H1 (cell line): ENCODE data around the gene YBX2. TPM values are rescaled to one million over a fixed set of nuclear protein-coding genes. Genes with fewer than 3 reads are reported as not detected.

Source experiments
- CTCF ChIA-PET: fragments of 300-600 bp; sonication (Branson Sonifier 250); formaldehyde crosslinking; loops from one replicate; lab custom pipeline; 2021; ENCODE audit not compliant: partially characterized antibody; lab: Charles Lee
- POLR2A ChIA-PET: fragments of 300-600 bp; sonication (Branson Sonifier 250); formaldehyde crosslinking; loops from one replicate; lab custom pipeline; 2021; ENCODE audit warnings: inconsistent platforms; ENCODE audit not compliant: partially characterized antibody; lab: Charles Lee
- DNase-seq, 2 experiments: peaks; one replicate each; pipeline versions ENCODE4 v3.0.0 to v3.0.0-alpha.2; 2010 to 2022; ENCODE audit warnings: low spot score in 2 of 2, low read depth in 1 of 2, mixed read lengths in 1 of 2
- FAIRE-seq: peaks from 2 replicates; lab custom pipeline; 2011; peaks lifted over from hg19 to GRCh38; lab: Jason Lieb, UNC
- H2AFZ ChIP-seq: 2 replicates; pipeline ENCODE4 v1.8.1; 2012; ENCODE audit warnings: low read length, inconsistent platforms
- H2AK5ac ChIP-seq: 2 replicates; pipeline ENCODE4 v1.6.1; 2013; ENCODE audit warnings: low read depth, low read length
- H2BK120ac ChIP-seq: replicated peaks from 2 replicates; pipeline ENCODE3; 2013; ENCODE audit warnings: low read depth, low read length, inconsistent platforms
- H2BK12ac ChIP-seq: 2 replicates; pipeline ENCODE4 v1.6.1; 2013; ENCODE audit warnings: low read depth, low read length
- H2BK15ac ChIP-seq: 2 replicates; pipeline ENCODE4 v1.6.1; 2013; ENCODE audit warnings: low read length
- H2BK20ac ChIP-seq: 2 replicates; pipeline ENCODE4 v1.6.1; 2013; ENCODE audit warnings: low read length
- H2BK5ac ChIP-seq: 2 replicates; pipeline ENCODE4 v1.6.1; 2013; ENCODE audit warnings: low read depth, low read length
- H3K14ac ChIP-seq: 2 replicates; pipeline ENCODE4 v1.6.1; 2013; ENCODE audit warnings: inconsistent platforms; ENCODE audit not compliant: insufficient read length
- H3K18ac ChIP-seq: 2 replicates; pipeline ENCODE4 v1.6.1; 2013; ENCODE audit warnings: low read length; ENCODE audit errors: extremely low read depth
- H3K23ac ChIP-seq: 2 replicates; pipeline ENCODE4 v1.6.1; 2013; ENCODE audit warnings: inconsistent platforms; ENCODE audit not compliant: insufficient read length
- H3K23me2 ChIP-seq: 2 replicates; pipeline ENCODE4 v1.6.1; 2013; ENCODE audit warnings: low read depth, low read length
- H3K27ac ChIP-seq: 2 replicates; pipeline ENCODE4 v1.6.1; 2011; ENCODE audit warnings: low read depth, low read length, inconsistent platforms
- H3K27me3 ChIP-seq, 4 experiments: replicated peaks in 1 of 4; 1 replicate in 1 of 4; 2 replicates in 3 of 4; pipeline versions ENCODE4 v1.6.1 to v1.8.1; 2011 to 2013; ENCODE audit warnings: low read length in 3 of 4, mild to moderate bottlenecking in 3 of 4, inconsistent platforms in 2 of 4, mixed read lengths in 2 of 4, moderate library complexity in 1 of 4; ENCODE audit not compliant: control insufficient read depth in 3 of 4, insufficient read depth in 3 of 4; ENCODE audit errors: extremely low read depth in 1 of 4
- H3K36me3 ChIP-seq, 4 experiments: 2 replicates each; pipeline versions ENCODE4 v1.6.1 to v1.8.1; 2011 to 2013; ENCODE audit warnings: mild to moderate bottlenecking in 4 of 4, low read length in 3 of 4, moderate library complexity in 2 of 4, control low read depth in 1 of 4, inconsistent platforms in 1 of 4; ENCODE audit not compliant: insufficient read depth in 4 of 4, control insufficient read depth in 2 of 4
- H3K4ac ChIP-seq: replicated peaks from 2 replicates; pipeline ENCODE3; 2013; ENCODE audit warnings: low read length, low read depth, mixed read lengths, inconsistent platforms; ENCODE audit not compliant: insufficient read length
- H3K4me1 ChIP-seq, 4 experiments: replicated peaks in 1 of 4; 1 replicate in 1 of 4; 2 replicates in 3 of 4; pipeline versions ENCODE4 v1.6.1 to v1.8.1; 2011 to 2013; ENCODE audit warnings: low read length in 3 of 4, inconsistent platforms in 2 of 4, mixed read lengths in 1 of 4; ENCODE audit not compliant: insufficient read depth in 4 of 4, control insufficient read depth in 3 of 4
- H3K4me2 ChIP-seq, 2 experiments: 2 replicates each; pipeline versions ENCODE4 v1.6.1 to v1.8.1; 2011 to 2013; ENCODE audit warnings: low read depth in 2 of 2, low read length in 2 of 2, control low read depth in 1 of 2, inconsistent platforms in 1 of 2, mild to moderate bottlenecking in 1 of 2; ENCODE audit not compliant: insufficient read depth in 1 of 2
- H3K4me3 ChIP-seq, 4 experiments: fragments of 200-600, 300-600 bp in 1 of 4; sonication (generic), shearing (Covaris generic), sonication (Bioruptor Twin) in 1 of 4; 2 replicates each; pipeline versions ENCODE4 v1.5.1 to v1.8.1; 2011 to 2016; ENCODE audit warnings: low read length in 4 of 4, low read depth in 3 of 4, control low read depth in 2 of 4, inconsistent platforms in 2 of 4, mild to moderate bottlenecking in 2 of 4, mixed read lengths in 1 of 4, moderate library complexity in 1 of 4; ENCODE audit not compliant: insufficient read depth in 2 of 4; ENCODE audit errors: extremely low read depth in 1 of 4
- H3K56ac ChIP-seq: replicated peaks from 2 replicates; pipeline ENCODE3; 2013; ENCODE audit warnings: low read depth, mild to moderate bottlenecking, mixed read lengths, low read length, inconsistent platforms; ENCODE audit not compliant: insufficient read length
- H3K79me1 ChIP-seq: 2 replicates; pipeline ENCODE4 v1.6.1; 2013; ENCODE audit warnings: low read depth, low read length, control low read depth
- H3K79me2 ChIP-seq, 2 experiments: 2 replicates each; pipeline versions ENCODE4 v1.6.1 to v1.8.1; 2012 to 2013; ENCODE audit warnings: low read length in 2 of 2, mild to moderate bottlenecking in 2 of 2, inconsistent platforms in 1 of 2; ENCODE audit not compliant: insufficient read depth in 2 of 2, control insufficient read depth in 1 of 2
- H3K9ac ChIP-seq, 4 experiments: replicated peaks in 1 of 4; 1 replicate in 1 of 4; 2 replicates in 3 of 4; pipeline versions ENCODE4 v1.6.1 to v1.8.1; 2011 to 2013; ENCODE audit warnings: low read depth in 3 of 4, low read length in 3 of 4, control low read depth in 2 of 4, mild to moderate bottlenecking in 2 of 4, moderate library complexity in 2 of 4, inconsistent platforms in 1 of 4; ENCODE audit errors: extremely low read depth in 1 of 4
- H3K9me3 ChIP-seq, 2 experiments: 2 replicates each; pipeline versions ENCODE4 v1.6.1 to v1.8.1; 2012 to 2013; ENCODE audit warnings: mild to moderate bottlenecking in 2 of 2, moderate library complexity in 2 of 2, control low read depth in 1 of 2, inconsistent platforms in 1 of 2, low read depth in 1 of 2, low read length in 1 of 2, mixed read lengths in 1 of 2; ENCODE audit not compliant: insufficient read depth in 2 of 2
- H4K20me1 ChIP-seq, 2 experiments: replicated peaks in 1 of 2; 2 replicates each; pipeline versions ENCODE3 to v1.8.1; 2011 to 2013; ENCODE audit warnings: inconsistent platforms in 2 of 2, low read length in 2 of 2, mild to moderate bottlenecking in 1 of 2; ENCODE audit not compliant: insufficient read depth in 2 of 2, control insufficient read depth in 1 of 2
- H4K5ac ChIP-seq: 2 replicates; pipeline ENCODE4 v1.6.1; 2013; ENCODE audit warnings: low read length, low read depth, mixed read lengths, inconsistent platforms; ENCODE audit not compliant: insufficient read length
- H4K8ac ChIP-seq: 2 replicates; pipeline ENCODE4 v1.8.0; 2013; ENCODE audit warnings: mild to moderate bottlenecking, moderate library complexity, low read length, inconsistent platforms; ENCODE audit not compliant: insufficient read depth; ENCODE audit errors: extremely low read depth
- H4K91ac ChIP-seq: replicated peaks from 2 replicates; pipeline ENCODE3; 2013; ENCODE audit warnings: low read length, mixed read lengths, inconsistent platforms; ENCODE audit not compliant: insufficient read length
- CBX8 ChIP-seq: fragments of 300-800, 300-1000 bp; sonication (generic); IDR thresholded peaks from 2 replicates; pipeline ENCODE4 v1.7.1; 2016; ENCODE audit warnings: low read depth, low read length, borderline replicate concordance
- CREB1 ChIP-seq: IDR thresholded peaks from 2 replicates; pipeline ENCODE4 v1.6.1; 2012; ENCODE audit warnings: inconsistent platforms
- EP300 ChIP-seq, 2 experiments: IDR thresholded peaks; 1 replicate in 1 of 2; 2 replicates in 1 of 2; pipeline ENCODE4 v1.6.1; 2011 to 2012; ENCODE audit warnings: low read depth in 2 of 2, low read length in 2 of 2, mild to moderate bottlenecking in 2 of 2, borderline replicate concordance in 1 of 2, inconsistent platforms in 1 of 2, moderate library complexity in 1 of 2
- HDAC2 ChIP-seq, 2 experiments: fragments of 300-600 bp in 1 of 2; sonication (generic) in 1 of 2; IDR thresholded peaks; 2 replicates each; pipeline ENCODE4 v1.6.1; 2011 to 2012; ENCODE audit warnings: low read depth in 2 of 2, low read length in 2 of 2, mild to moderate bottlenecking in 2 of 2, moderate library complexity in 2 of 2, borderline replicate concordance in 1 of 2, inconsistent platforms in 1 of 2
- NRF1 ChIP-seq: IDR thresholded peaks from 2 replicates; pipeline ENCODE4 v1.6.1; 2011; ENCODE audit warnings: mild to moderate bottlenecking, low read depth, low read length, improper control_type of control experiment
- POLR2A ChIP-seq, 2 experiments: IDR thresholded peaks; 1 replicate in 1 of 2; 2 replicates in 1 of 2; pipeline ENCODE4 v1.6.1; 2011; ENCODE audit warnings: low read depth in 2 of 2, low read length in 2 of 2, mild to moderate bottlenecking in 2 of 2; ENCODE audit errors: control extremely low read depth in 1 of 2
- SIN3A ChIP-seq, 2 experiments: IDR thresholded peaks in 1 of 2; conservative IDR thresholded peaks in 1 of 2; 2 replicates each; pipeline ENCODE4 v1.6.1; 2011 to 2012; ENCODE audit warnings: low read length in 2 of 2, improper control_type of control experiment in 1 of 2, low read depth in 1 of 2, mild to moderate bottlenecking in 1 of 2
- SIRT6 ChIP-seq: IDR thresholded peaks from one replicate; pipeline ENCODE4 v1.7.1; 2012; ENCODE audit warnings: low read length, inconsistent platforms
- SIX5 ChIP-seq: IDR thresholded peaks from 2 replicates; pipeline ENCODE4 v1.6.1; 2011; ENCODE audit warnings: mild to moderate bottlenecking, low read depth, low read length
- TAF1 ChIP-seq: IDR thresholded peaks from 2 replicates; pipeline ENCODE4 v1.6.1; 2011; ENCODE audit warnings: mild to moderate bottlenecking, low read depth, low read length
- TAF7 ChIP-seq: optimal IDR thresholded peaks from 2 replicates; pipeline ENCODE3; 2011; ENCODE audit warnings: low read depth, mild to moderate bottlenecking, inconsistent platforms, low read length, moderate library complexity, borderline replicate concordance
- whole genome bisulfite sequencing, 2 experiments: shearing (Covaris generic) in 1 of 2; methylation state at CpG; one replicate each; pipeline versions ENCODE4 v1.1.6 to v1.1.7; 2013 to 2015; ENCODE audit warnings: low lambda C conversion rate in 2 of 2, mixed read lengths in 2 of 2, inconsistent platforms in 1 of 2, low coverage in 1 of 2, missing lambda C conversion rate in 1 of 2; ENCODE audit not compliant: insufficient replicate concordance in 2 of 2, insufficient coverage in 1 of 2, insufficient read length in 1 of 2; ENCODE audit errors: extremely low coverage in 1 of 2, missing lambda C conversion rate in 1 of 2; 5-methylcytosine and 5-hydroxymethylcytosine counted together
- polyA plus RNA-seq, 7 experiments: library from polyadenylated mRNA; depleted of rRNA in 3 of 7; stranded (reverse) in 5 of 7; unstranded in 2 of 7; fragments of >200 nt in 5 of 7; fragments of 200-250 nt in 2 of 7; gene quantifications; 1 replicate in 5 of 7; 2 replicates in 1 of 7; 4 replicates in 1 of 7; pipeline versions ENCODE4 v1.2.1 to v1.2.3, GENCODE V29; 2011 to 2013; ENCODE audit warnings: missing spikeins in 2 of 7, mixed read lengths in 2 of 7
- total RNA-seq: library from RNA; stranded (reverse); fragmentation: NEBNext Ultra II Directional; extraction: Animal tissue kit (Norgen Biotek cat#: 25700); gene quantifications from 2 replicates; pipeline ENCODE4 v1.2.1, GENCODE V29; 2021

YBX2 gene
- total and polyA plus RNA-seq, 2 of the 8 experiments (the other 6 are each of a cell fraction or from before 2014, with no cell fraction given): 19.2 to 30.5 TPM

- peak within 1 kb of the TSS; percentile 97 for H2BK5ac ChIP-seq
- peak within 1 kb of the TSS; percentile 88 to 99 for H3K4me2 ChIP-seq
- H4K91ac ChIP-seq: peak within 1 kb of the TSS; percentile 88
- ChIA-PET CTCF (interaction anchor here (1.0 to 1.4 kb wide), 2 partner anchors 11 to 174 kb away, joined by 3 to 8 read pairs; no protein-coding TSS in a partner anchor), POLR2A (interaction anchor here (0.6 to 2.3 kb wide), 2 partner anchors 8 to 276 kb away, joined by 3 to 8 read pairs; partner anchors contain the start of gene GPS2)
- H2BK20ac ChIP-seq: 0 out of 2 replicates have a peak within 1 kb of the TSS, but pooled peaks have one; percentile 32
- H3K23me2 ChIP-seq: peaks cover 10% of the 10 kb centered on the region
- peak within 1 kb of the TSS; percentile 94 to 100 (median 98) for H3K9ac ChIP-seq
- H3K27ac ChIP-seq: peak within 1 kb of the TSS; percentile 92
- peak within 1 kb of the TSS; percentile 34 for H2AFZ ChIP-seq
- no peak within 1 kb of the TSS for H3K14ac ChIP-seq
- 1% methylated on average over 61 of the region's 64 CpGs; no CpG with 5 or more reads in 1 of the 2 experiments for WGBS, 2 experiments
- H3K56ac ChIP-seq: peak within 1 kb of the TSS; percentile 94
- peak within 1 kb of the TSS; percentile 85 for H4K5ac ChIP-seq
- H3K36me3 ChIP-seq: peaks cover 22 to 27% (median 24%) of the 10 kb centered on the region in 4 experiments
- FAIRE-seq (peak; percentile 90), DNase-seq (peak; percentile 99 to 100)
- no peaks in the 10 kb centered on the region for H3K27me3 ChIP-seq
- H3K79me2 ChIP-seq: peaks cover 17 to 35% of the 10 kb centered on the region in 2 experiments
- peaks cover 8% of the 10 kb centered on the region for H3K79me1 ChIP-seq
- peak within 1 kb of the TSS; percentile 99 for H3K4ac ChIP-seq
- 0 out of 2 replicates have a peak within 1 kb of the TSS, but pooled peaks have one; percentile 19 for H2BK12ac ChIP-seq
- peak within 1 kb of the TSS; percentile 96; the same call in 1 of the 2 replicates for H2AK5ac ChIP-seq
- H2BK120ac ChIP-seq: peak within 1 kb of the TSS; percentile 70
- peak within 1 kb of the TSS; percentile 87 to 97 (median 90) for H3K4me3 ChIP-seq
- peaks cover 0 to 14% (median 6%) of the 10 kb centered on the region in 4 experiments; a peak in 5 of 7 replicates for H3K4me1 ChIP-seq
- H3K23ac ChIP-seq: no peak within 1 kb of the TSS
- 0 out of 2 replicates have a peak within 1 kb of the TSS, but pooled peaks have one; percentile 88 for H2BK15ac ChIP-seq
- H4K20me1 ChIP-seq: peaks cover 19 to 24% of the 10 kb centered on the region in 2 experiments
- peak within 1 kb of the TSS; percentile 88 for H4K8ac ChIP-seq
- H3K18ac ChIP-seq: peak within 1 kb of the TSS; percentile 97
- no peaks in the 10 kb centered on the region for H3K9me3 ChIP-seq
- TF ChIP-seq HDAC2 (IDR thresholded peaks at IDR 0.05; ENCODE audit: borderline replicate concordance in 1 of 2, low read depth in 2 of 2, low read length in 2 of 2): peak; percentile 74 to 92; a peak in 2 of 4 replicates
- TF ChIP-seq SIX5: no peak
- TF ChIP-seq CBX8: no peak
- TF ChIP-seq EP300 (IDR thresholded peaks at IDR 0.05; ENCODE audit: borderline replicate concordance in 1 of 2, low read depth in 2 of 2, low read length in 2 of 2): 0 out of 3 replicates have a peak, but pooled peaks of 1 of the 2 experiments have one; percentile 45
- TF ChIP-seq TAF7: peak; percentile 62
- TF ChIP-seq SIN3A (conservative IDR thresholded peaks at IDR 0.05 in 1 of 2, IDR thresholded peaks at IDR 0.05 in 1 of 2; ENCODE audit: low read depth in 1 of 2, low read length in 2 of 2): peak; percentile 9 to 85; a peak in 2 of 4 replicates
- peak; percentile 39 to 62 for TF ChIP-seq POLR2A (IDR thresholded peaks at IDR 0.05; ENCODE audit: control extremely low read depth in 1 of 2, low read depth in 2 of 2, low read length in 2 of 2)
- peak; percentile 76 for TF ChIP-seq TAF1
- peak; percentile 98 for TF ChIP-seq NRF1
- peak; percentile 90 for TF ChIP-seq CREB1
- no peak for TF ChIP-seq SIRT6
Observed at GRCh38 chr17:7306911-7307685, 12.7 kb upstream of the YBX2 start, which contains the start of gene EIF5A. Gene EIF5A (plus strand): TSS chr17:7307628. CDS start chr17:7309636, 2,008 bp downstream.
